ENCODE measurements around the gene CBL.

The CBL gene

GRCh38 chr11:119346605-119347004 is 140.5 kb downstream of the CBL start, which contains the start of gene MFRP:
Gene MFRP, minus strand, starts transcription at chr11:119346705. Its CDS starts 192 bp downstream, at chr11:119346513.
- no peak for DNase-seq (ENCODE audit: low read depth, low spot score)

GRCh38 chr11:119347242-119347641 is 141.1 kb downstream of the CBL start:
- DNase-seq (ENCODE audit: low read depth, low spot score), result no peak

- no peak for DNase-seq (ENCODE audit: low read depth, low spot score)
These were observed 141.9 kb downstream of the CBL start for GRCh38 chr11:119347940-119348605.

DNA sequence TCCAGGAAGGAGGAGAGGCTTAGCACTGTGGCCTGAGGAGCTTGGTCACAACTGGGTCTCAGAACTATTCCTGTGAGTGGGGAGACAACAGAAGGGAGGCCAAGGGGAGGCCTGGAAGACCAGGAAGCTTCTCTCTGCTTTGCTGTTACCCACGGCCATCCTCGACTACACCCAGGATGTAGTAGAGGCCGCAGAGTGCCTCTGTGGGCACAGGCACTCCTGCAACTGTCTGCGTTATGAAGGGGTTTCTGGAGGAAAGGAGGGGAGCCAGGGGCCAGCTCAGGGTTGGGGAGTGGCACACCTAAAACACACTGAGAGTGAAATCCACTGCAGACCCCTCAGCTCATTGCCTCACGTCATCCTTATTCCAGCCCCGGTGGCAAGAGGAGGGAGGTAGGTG is 144.2 kb downstream of the CBL start:
- DNase-seq (ENCODE audit: low read depth, low spot score), result no peak

- no peak for DNase-seq (ENCODE audit: low read depth, low spot score)
These were observed 145.1 kb downstream of the CBL start for GRCh38 chr11:119351232-119351631.

GRCh38 chr11:119352857-119353260 is 146.7 kb downstream of the CBL start:
- DNase-seq (ENCODE audit: low read depth, low spot score), result no peak

DNA sequence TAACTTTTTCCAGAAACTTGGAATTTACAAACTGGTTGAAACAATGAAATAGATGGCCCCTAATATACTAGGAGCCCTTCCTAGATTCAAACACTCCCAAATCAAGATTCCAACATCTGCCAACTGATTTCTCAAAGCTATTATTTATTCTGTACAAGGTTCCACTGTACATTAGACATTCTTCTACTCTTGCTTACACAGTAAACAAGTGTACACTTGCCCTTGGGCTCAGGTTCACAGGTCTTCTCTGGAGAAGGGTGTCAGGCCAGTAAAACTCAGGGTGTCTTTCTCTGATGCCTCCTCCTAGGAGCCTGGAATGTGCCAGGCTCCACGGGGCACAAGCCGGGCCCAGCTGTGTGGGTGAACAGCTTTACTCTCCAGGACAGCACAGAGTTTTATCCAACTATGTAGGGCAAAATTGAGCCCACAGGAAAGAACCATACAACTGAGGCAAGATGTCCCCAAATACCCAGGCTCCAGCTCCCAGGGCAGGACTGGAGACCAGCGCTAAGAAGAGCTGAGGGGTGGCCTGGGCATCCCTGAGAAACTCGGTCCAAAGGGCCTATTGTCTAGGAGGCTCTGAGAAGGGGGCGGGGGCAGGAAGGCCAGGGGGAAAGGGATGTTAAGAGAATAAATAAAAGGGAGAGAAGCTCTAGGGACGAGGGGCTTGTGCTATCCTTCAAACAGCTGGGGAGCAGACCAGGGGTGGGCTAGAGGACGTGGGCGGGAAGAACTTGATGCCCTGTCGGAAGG is 149.1 kb downstream of the CBL start:
- no peak for DNase-seq (ENCODE audit: low read depth, low spot score)

DNA sequence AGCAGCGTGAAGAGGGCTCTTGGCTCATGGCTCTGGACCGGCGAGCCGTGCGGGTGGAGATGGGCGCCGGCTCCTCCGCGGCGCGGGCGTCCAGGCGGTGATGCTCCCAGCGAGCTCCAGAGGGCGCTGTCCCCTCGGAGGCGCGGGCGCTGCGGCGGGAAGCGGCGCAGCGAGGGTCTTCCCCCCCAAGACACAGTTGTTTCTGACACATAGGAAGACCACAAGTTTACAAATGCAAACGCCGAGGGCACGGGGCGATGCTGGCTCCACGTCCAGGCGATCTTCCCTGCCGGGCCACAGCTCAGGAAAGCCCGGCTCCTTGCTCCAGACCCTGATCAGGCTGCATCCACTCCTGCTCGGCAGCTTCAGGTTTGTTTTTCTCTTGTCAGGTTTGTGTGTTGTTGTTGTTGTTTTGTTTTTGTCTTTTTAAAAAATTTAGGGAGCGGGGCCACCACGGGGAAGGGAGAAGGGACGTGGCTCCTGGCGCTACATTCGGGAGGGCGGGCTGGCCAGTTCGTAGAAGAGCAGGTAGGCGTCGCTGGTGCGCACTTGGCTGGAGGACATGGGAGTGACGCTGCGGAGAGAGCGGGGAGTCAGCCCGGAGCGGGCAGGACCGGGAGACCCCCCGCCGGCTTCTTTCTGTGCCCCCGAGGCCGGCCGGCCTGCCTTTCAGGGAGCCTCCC is 150.4 kb downstream of the CBL start:
- DNase-seq (ENCODE audit: low read depth, low spot score), result no peak

- no peak for DNase-seq (ENCODE audit: low read depth, low spot score)
These were observed 150.9 kb downstream of the CBL start for GRCh38 chr11:119357074-119357473.

Data from iPS DF 19.7 (cell line).